GM18499 (cell line): ENCODE results near the gene FRAS1.
"Not testable (repeated sequence)": the region's sequence is repeated elsewhere in the genome, so short reads cannot be mapped to it uniquely, and the experiment has no call there.

Source experiments
- ATAC-seq: cut with Tn5 transposase; IDR thresholded peaks from one replicate; pipeline ENCODE4 v1.9.1; 2021; ENCODE audit warnings: moderate number of reproducible peaks; ENCODE audit not compliant: insufficient read depth, unreplicated experiment

Gene FRAS1

DNA sequence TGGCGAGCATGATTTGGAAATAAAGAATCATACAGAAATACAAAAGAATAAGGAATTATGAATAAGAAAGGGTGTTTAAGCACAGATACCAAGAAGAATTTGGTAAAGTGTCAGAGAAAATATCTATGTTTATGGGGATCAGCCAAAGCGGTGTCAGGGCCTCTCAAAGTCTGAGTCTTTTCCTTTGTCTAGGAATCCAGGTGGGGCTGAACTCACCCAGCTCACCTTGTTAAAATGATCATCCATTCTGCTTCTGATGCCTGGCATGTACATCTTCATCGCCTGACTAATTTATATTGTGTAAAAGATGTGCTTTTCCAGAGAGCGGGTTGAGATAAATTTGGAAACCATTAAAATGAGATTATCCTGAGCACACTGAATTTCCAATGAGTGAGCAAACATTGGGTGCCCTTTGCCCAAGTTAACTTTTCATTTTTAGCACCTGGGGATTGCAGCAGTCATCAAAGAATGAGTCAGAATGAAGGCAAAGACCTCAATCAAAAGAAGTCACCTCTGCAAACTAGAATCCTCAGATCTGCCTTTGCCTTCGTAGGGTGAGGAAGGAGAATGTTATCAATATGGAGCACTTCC lies 352.6 kb downstream of the FRAS1 start:
- no peak for ATAC-seq

DNA sequence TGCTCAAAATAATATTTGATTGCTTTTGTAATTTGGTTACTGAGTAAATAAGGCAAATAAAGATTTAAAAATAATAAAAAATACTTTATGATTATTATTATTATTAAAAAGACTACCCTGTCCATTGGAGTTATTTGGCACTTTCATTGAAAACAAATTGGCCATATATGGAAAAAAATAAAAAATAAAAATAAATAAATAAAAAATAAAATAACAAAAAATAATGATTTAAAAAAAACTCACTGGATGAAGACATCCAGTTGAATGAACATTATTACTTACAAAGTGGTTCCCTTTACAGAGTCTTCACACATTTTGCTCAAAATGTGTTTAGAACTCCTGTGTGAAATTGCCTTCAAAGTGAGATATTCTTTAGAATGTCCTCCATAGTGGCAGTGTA lies 353.1 kb downstream of the FRAS1 start:
- no peak for ATAC-seq

DNA sequence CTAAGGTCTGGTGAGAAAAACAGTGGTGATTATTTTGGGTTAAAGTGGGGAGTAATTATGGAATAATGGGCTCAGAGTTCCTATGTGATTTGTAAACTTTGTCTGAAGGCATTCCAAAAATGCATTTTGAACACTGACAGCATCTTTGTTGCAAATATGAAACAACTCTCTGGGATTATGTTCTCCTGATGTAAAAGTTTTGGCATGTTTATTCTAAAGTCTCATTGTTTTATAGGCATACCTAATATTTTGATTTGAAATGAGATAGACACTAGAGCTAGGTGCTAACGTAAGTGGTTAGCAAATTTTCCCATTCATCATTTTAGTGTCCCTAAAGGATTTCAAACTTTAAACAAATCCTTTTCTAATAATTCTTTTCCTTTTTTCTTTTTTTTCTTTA lies 353.6 kb downstream of the FRAS1 start:
- ATAC-seq = no peak

DNA sequence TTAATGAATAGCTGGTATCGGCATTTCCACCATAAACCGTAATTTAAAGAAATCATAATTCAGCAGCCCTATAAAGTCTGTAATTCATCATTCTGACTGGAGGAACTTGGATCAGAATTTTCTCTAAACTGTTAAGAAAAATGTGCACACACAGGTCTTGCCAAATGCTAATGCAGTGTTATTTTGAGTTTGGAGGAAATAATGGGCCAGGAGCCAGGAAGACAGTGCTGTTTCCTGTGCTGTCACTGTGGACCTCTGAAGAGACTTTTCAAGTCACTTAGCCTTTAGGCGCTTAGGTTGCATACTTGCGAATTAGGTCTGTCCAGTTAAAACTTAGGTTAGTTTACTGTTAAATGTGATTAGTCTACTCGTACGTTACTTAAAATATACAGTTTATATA lies 357.0 kb downstream of the FRAS1 start:
- no peak for ATAC-seq

DNA sequence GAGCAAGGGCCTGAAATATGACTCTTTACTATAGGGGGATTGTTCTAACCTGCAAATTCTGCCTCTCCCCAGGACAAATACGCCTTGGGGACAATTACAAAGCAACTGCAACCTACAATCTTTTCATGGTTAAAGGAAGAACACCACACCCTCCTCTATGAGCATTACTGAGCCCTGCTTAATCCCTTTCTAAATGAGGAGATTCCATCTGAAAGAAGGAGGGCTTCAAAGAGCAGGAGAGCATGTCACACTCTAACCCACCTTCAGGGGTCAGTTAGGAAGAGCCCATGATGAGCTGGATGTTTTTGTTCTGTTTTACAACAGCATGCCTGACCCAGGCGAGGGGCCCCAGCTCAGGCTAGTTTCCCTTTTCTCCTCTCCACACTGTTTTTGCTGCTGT lies 360.5 kb downstream of the FRAS1 start:
- no peak for ATAC-seq

DNA sequence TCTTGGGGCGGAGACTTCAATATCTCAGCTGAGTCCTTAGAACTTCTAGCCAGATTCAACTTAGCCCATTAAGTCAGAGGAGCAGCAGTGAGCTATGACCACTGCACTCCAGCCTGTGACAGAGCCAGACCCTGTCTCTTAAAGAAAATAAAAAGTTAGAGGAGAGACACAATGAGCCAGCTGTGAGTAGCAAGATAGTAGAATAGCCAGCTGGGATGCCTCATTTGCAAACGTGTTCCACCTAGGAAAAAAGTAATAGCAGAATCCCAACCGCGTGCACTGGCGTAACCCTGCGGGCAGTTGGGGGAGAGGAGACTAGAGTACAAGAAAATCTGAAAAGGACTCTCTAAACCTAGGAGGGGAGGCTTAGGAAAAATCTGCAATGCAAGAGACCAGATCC lies 361.3 kb downstream of the FRAS1 start:
- no peak for ATAC-seq

DNA sequence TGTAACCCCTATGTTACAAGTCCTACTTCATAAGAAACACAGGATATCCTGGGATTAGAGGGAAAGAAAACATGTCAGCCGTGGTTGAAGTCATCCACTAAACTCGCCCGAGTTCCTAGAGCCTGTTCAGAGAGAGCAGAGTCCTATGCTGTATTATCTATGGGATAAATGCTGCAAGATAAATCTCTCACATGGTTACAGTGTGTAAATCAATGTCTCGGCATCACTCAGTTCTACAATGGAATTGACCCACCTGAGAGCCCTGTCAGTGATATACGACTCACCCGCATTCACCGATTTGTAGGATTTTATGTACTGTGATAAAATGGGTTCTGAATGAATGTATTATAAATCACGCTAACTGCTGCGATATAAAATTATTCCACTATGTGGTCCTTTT lies 366.7 kb downstream of the FRAS1 start:
- no peak for ATAC-seq

DNA sequence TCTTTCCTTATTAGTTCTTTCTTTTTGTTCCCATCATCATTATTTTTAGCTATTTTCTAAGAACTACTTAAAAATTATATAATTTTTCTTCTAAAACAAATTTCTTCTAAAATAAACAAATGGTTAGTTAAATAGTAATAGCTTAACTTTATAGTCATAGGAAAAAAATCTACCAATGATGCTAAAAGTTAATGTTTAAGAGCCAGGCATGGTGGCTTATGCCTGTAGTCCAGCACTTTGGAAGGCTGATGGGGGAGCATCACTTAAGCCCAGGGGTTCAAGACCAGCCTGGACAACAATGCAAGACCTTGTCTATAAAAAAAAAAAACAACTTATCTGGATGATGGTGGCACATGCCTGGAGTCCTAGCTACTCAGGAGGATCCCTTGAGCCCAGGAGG lies 367.3 kb downstream of the FRAS1 start:
- ATAC-seq = no peak

DNA sequence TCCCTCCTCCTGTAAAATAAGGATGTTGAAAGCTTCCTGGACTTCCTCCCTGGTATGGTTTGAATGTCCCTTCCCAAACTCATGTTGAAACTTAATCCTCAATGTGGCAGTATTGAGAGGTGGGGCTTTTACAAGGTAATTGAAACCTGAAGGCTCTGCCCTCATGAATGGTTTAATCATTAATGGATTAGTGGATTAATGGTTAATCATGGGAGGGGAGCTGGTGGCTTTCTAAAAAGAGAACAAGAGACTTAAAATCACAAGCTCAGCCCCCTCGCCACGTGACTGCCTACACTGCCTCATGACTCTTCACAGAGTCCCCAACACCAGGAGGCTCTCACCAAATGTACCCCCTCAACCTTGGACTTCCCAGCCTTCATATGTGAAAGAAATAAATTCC lies 369.8 kb downstream of the FRAS1 start:
- ATAC-seq = no peak

DNA sequence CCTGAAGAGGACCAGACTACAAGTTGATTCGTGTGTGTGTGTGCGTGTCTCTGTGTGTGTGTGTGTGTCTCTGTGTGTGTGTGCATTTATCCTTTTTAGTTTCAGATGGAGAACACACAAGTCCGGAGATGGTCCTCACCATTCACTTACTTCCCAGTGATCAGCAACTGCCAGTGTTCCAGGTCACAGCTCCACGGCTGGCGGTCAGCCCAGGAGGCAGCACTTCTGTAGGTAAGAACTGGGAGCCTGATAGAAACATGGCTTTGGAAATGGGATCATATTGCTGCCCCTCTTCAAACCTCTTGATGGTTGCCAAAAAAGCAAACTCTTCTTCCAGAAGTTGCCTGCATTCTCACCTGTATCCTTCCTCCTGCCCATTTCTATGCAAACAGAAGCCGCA lies 371.9 kb downstream of the FRAS1 start:
- ATAC-seq = no peak

DNA sequence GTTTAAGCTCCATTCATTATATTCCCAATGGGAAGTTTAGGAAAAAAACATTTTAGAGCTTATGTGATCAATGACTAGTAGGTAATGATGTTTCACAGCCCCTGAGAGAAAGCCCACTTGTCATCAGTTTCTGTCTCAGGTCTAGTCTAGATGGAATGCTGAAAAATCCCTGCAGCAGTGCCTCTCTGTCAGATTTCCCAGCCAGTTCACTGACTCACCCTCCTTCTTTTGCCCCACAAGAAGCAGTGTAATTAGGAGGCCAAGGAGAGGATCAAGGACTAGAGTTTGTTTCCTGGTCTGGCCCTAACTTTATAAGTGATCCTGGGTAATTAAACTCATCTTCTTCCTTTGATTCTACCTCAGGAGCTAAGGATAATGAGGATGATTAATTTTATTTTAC lies 375.8 kb downstream of the FRAS1 start:
- no peak for ATAC-seq

DNA sequence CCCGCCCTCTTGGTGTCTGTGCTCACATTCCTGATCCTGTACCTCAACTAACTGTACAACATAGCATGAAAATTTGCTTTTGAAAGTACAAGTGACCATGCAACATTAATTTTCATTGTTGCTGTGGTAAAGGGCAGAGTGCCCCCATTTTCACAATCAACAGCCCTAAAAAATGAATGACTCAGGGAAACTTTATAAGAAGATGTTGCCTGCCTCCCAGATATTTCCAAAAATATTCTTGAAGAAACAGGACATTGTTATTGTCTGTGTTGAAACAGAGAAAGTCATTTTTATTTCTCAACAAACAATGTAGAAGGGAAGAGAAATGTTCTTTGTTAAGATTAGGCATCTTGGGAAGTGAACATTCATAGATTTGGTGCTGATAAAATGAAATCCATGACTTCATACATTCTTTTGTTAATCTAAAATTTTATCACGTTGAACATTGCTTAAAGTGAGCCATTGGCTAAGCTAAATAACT lies 380.5 kb downstream of the FRAS1 start:
- ATAC-seq = no peak

DNA sequence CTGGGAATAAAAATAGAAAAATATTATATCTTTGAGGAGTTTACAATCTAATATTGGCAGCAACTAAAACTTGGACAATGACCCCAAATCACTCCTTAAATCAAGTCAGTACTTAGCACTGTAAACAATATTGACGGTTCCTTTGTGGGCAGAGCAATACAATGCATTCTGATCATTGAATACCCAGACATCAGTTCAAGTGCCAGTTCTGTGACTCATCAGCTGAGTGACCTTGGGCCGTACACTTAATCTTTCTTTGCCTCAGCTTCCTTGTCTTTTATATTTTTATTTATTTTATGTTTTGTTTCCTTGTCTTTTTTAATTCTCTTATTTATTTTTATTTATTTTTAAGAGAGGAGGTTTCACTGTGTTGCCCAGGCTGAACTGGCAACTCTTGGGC lies 382.2 kb downstream of the FRAS1 start:
- ATAC-seq = no peak

DNA sequence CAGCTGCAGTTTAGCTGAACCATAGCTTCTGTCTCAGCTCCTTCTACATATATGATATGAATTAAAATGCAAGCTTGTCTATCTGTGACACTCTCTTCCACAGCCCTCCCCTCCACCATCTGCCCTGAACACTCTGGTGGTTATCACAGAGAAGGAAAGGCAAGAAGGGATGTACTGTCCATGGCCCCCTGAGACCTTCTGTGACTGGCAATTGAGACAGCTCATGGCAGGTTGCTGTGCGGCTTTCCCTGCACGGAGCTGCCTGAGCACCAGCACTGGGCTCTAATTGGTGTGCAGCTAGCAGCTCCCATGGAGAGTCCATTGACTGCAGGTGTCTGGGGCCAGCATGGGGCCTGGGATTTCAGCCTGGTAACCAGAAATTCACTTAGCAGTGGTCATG lies 384.6 kb downstream of the FRAS1 start:
- no peak for ATAC-seq

DNA sequence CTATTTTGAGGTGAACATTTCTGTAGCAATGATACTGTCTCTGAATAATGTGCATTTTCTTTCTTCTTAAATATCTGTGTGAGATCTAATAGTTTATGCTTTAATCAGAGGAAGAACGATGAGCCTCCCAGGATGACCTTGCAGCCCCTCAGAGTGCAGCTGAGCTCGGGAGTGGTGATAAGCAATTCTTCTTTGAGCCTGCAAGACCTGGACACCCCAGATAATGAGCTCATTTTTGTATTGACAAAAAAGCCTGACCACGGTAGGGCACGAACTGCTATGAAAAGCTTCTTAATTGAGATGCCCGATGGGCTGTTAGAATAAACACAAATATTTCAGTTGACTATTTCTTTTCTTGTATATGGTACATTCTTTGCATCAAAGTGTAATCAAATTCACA lies 389.5 kb downstream of the FRAS1 start:
- no peak for ATAC-seq

DNA sequence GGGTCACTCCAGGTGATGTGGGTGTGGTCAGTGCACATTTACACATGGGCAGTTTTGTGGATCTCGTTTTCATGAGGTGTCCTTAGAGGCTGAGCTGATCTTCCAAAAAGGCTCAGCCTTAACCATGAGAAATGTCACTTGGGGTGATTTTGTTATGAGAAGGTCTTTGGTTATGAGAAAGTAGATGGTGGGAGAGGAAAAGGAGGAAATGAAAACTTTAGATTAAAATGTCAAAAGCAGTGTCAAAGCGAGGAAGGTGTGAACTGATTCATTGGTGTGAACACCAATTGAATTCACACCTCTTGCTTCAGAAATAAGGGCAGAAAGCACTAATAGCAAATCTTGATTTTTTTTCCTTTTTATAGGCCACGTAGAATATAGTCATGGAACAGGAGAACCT lies 394.3 kb downstream of the FRAS1 start:
- ATAC-seq = no peak

DNA sequence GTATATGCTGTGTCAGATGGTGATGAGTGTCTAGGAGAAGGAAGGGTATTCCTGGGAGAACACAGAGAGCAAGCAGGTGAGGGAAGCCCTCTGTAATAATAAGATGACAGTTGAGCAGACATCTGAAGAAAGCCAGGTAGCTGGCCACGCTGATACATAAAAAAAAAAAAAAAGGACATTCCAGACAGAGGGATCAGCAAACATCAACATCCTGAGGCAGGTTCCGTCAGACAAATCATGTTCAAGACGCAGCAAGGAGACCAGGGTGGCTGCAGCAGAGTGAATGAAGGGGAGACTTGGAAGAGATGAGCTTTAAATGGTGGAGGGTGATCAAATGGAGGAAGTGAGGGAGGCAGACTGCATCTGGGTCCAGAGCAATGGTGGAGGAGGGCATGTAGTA lies 396.9 kb downstream of the FRAS1 start:
- ATAC-seq = no peak

DNA sequence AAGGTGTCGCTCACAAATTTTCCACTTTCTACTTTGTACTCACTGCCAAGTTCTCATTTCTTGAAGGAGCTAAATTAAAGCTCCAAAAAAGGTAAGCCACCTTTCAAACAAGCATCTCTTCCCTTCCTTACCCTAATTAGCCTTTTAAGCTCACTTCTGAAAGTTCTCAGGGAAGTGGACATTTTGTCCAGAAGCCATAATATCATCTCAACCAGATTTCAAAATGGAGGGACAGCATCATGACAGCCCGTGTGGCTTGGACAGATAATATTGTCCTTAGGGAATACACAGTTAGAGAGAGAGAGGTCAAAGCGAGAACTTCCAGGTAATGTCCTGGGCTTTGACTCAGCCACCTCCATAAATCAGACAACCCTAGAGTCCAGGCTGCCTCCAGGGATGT lies 400.6 kb downstream of the FRAS1 start:
- no peak for ATAC-seq

DNA sequence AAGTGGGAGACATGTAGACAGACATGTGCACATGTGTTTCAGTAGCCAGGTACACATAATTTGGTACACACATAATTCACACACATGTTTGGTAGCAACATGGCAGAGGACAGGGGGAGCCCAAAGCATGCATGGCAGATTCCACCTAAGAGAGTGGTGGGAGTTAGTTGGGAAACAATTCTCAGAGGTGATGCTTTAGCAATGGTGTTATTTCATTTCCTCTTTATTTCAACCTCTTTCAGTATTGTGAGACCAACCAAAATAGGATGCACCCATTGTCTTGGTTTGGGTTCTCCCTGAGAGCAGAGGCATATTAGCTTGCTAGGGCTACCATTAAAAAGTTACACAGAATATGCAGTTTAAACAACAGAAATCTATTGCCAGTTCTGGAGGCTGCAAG lies 402.2 kb downstream of the FRAS1 start:
- no peak for ATAC-seq

DNA sequence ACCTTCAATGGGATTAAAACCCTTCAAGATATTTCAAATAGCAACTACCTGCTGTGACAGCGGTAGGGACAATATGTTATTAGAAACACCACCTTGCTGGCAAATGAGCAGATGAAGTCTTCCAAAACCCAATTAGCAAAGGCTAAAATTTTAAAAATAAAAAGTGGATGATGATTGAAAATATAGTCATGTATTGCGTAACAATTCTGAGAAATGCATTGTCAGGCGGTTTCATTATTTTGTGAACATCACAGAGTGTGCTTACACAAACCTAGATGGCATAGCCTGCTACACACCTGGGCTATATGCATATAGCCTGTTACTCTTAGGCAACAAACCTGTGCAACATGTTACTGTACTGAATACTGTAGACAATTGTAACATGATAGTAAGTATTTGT lies 403.2 kb downstream of the FRAS1 start:
- ATAC-seq = no peak

DNA sequence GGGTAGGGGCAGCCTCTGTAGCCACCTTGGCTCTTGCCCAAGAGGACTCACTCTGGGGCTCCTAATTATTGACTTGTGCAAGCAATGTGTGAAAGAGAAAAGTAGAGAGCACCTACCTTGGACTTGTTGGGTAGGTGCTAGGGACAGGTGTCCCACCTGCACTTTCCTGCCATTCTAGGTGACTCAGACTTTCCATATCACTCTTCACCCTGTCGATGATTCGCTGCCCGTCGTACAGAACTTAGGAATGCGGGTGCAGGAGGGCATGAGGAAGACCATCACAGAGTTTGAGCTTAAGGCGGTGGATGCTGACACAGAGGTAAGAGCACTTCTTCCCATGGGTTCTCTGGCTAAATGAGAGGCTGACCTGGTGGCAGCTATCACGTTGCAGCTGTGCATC lies 407.1 kb downstream of the FRAS1 start:
- no peak for ATAC-seq

DNA sequence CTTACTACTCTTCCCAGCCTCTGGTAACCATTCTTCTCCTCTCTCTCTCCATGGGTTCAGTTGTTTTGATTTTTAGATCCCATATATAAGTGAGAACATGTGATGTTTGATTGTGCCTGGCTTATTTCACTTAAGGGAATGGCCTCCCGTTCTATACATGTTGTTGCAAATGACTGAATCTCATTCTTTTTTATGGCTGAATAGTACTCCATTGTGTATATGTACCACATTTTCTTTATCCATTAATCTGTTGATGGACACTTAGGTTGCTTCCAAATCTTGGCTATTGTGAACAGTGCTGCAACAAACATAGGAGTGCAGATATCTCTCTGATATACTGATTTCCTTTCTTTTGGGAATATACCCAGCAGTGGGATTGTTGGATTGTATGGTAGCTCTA lies 410.1 kb downstream of the FRAS1 start:
- ATAC-seq = not testable (repeated sequence)

DNA sequence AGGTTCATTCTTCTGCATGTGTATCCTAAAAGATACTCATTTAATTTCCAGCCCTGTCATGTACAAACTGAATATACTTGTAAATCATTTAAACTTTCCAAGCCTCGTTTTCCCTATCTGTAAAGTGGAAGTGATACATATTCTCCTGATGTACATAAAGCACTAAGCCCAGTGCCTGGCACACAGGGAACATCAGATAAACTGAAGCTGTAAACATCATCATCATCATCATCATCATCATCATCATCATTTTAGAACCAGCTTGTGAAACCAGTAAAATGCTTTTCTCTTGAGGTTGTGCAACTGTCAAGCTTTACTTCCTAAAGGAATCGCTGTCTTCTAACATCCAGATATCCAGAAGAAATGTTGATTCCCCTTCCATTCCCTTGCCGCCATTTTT lies 411.1 kb downstream of the FRAS1 start:
- ATAC-seq = no peak
